Fibroblast of the aortic adventitia (primary cell): ENCODE measurements around the gene DSG2. TPM values are rescaled to one million over a fixed set of nuclear protein-coding genes. Genes with fewer than 3 reads are reported as not detected.
A peak's percentile ranks its signal among the peaks of the same experiment; 100 is the strongest.

Source experiments
- DNase-seq: peaks from one replicate; pipeline ENCODE4 v3.0.0-alpha.2; 2010; ENCODE audit warnings: low read depth
- H3K4me3 ChIP-seq: 2 replicates; pipeline ENCODE4 v1.5.1; 2011; ENCODE audit warnings: low read depth, mild to moderate bottlenecking, control low read depth, low read length, moderate library complexity
- CTCF ChIP-seq: IDR thresholded peaks from 2 replicates; pipeline ENCODE4 v1.5.1; 2011; ENCODE audit warnings: mild to moderate bottlenecking, low read length, control low read depth, inconsistent platforms; ENCODE audit not compliant: insufficient read depth
- total RNA-seq: library from RNA; depleted of rRNA; stranded (reverse); fragments of >200 nt; gene quantifications from 2 replicates; pipeline ENCODE4 v1.2.3, GENCODE V29; 2012; ENCODE audit warnings: low replicate concordance

DSG2 gene
- total RNA-seq, 1 donor = 4.2 TPM

- TF ChIP-seq CTCF = no peak
- DNase-seq = no peak
- H3K4me3 ChIP-seq = no peak overlapping the region
These were observed 76.4 kb downstream of the DSG2 start for GRCh38 chr18:31574359-31574758.

GRCh38 chr18:31575515-31576257 is 77.7 kb downstream of the DSG2 start:
- no peak overlapping the region for H3K4me3 ChIP-seq
- DNase-seq = no peak
- TF ChIP-seq CTCF = no peak

- TF ChIP-seq CTCF = no peak
- H3K4me3 ChIP-seq = no peak overlapping the region
- DNase-seq = no peak
These were observed 78.7 kb downstream of the DSG2 start for GRCh38 chr18:31576670-31577069.

- TF ChIP-seq CTCF = no peak
These were observed 79.2 kb downstream of the DSG2 start for GRCh38 chr18:31577195-31577594.

GRCh38 chr18:31578126-31578525 is 80.1 kb downstream of the DSG2 start:
- no peak for TF ChIP-seq CTCF
- no peak overlapping the region for H3K4me3 ChIP-seq
- no peak for DNase-seq

More at GRCh38 chr18:31577195-31577594, 79.2 kb downstream of the DSG2 start:
- no peak for DNase-seq
- no peak overlapping the region for H3K4me3 ChIP-seq

GRCh38 chr18:31579375-31579774 is 81.4 kb downstream of the DSG2 start:
- no peak overlapping the region for H3K4me3 ChIP-seq
- DNase-seq = no peak
- TF ChIP-seq CTCF = no peak

- H3K4me3 ChIP-seq = no peak overlapping the region
- TF ChIP-seq CTCF = no peak
- peak; percentile 45 for DNase-seq
These were observed 83.7 kb downstream of the DSG2 start for GRCh38 chr18:31581498-31582197.
